ENCODE measurements around the gene PCYT1A.

- TF ChIP-seq TCF7 (CRISPR knock-in tag; IDR thresholded peaks at IDR 0.05; ENCODE audit: low read depth), result no peak
- no peak for TF ChIP-seq CTCF (IDR thresholded peaks at IDR 0.05)
- TF ChIP-seq CREB1 (CRISPR knock-in tag; IDR thresholded peaks at IDR 0.05), result no peak
- no peak for TF ChIP-seq ZNF416 (CRISPR knock-in tag; IDR thresholded peaks at IDR 0.05)
- no peak for TF ChIP-seq FOXJ3 (CRISPR knock-in tag; IDR thresholded peaks at IDR 0.05; ENCODE audit: borderline replicate concordance)
- TF ChIP-seq, protein P1, sequence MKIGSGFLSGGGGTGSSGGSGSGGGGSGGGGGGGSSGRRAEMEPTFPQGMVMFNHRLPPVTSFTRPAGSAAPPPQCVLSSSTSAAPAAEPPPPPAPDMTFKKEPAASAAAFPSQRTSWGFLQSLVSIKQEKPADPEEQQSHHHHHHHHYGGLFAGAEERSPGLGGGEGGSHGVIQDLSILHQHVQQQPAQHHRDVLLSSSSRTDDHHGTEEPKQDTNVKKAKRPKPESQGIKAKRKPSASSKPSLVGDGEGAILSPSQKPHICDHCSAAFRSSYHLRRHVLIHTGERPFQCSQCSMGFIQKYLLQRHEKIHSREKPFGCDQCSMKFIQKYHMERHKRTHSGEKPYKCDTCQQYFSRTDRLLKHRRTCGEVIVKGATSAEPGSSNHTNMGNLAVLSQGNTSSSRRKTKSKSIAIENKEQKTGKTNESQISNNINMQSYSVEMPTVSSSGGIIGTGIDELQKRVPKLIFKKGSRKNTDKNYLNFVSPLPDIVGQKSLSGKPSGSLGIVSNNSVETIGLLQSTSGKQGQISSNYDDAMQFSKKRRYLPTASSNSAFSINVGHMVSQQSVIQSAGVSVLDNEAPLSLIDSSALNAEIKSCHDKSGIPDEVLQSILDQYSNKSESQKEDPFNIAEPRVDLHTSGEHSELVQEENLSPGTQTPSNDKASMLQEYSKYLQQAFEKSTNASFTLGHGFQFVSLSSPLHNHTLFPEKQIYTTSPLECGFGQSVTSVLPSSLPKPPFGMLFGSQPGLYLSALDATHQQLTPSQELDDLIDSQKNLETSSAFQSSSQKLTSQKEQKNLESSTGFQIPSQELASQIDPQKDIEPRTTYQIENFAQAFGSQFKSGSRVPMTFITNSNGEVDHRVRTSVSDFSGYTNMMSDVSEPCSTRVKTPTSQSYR (CRISPR knock-in tag; IDR thresholded peaks at IDR 0.05), result no peak
- TF ChIP-seq, protein P2, sequence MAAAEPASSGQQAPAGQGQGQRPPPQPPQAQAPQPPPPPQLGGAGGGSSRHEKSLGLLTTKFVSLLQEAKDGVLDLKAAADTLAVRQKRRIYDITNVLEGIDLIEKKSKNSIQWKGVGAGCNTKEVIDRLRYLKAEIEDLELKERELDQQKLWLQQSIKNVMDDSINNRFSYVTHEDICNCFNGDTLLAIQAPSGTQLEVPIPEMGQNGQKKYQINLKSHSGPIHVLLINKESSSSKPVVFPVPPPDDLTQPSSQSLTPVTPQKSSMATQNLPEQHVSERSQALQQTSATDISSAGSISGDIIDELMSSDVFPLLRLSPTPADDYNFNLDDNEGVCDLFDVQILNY (CRISPR knock-in tag; IDR thresholded peaks at IDR 0.05), result no peak; the same call in 1 of the 2 replicates
- 0 out of 2 replicates have a peak, but pooled peaks have one; percentile 1 for TF ChIP-seq ESRRA (CRISPR knock-in tag; IDR thresholded peaks at IDR 0.05; ENCODE audit: borderline replicate concordance)
- TF ChIP-seq, protein P3, sequence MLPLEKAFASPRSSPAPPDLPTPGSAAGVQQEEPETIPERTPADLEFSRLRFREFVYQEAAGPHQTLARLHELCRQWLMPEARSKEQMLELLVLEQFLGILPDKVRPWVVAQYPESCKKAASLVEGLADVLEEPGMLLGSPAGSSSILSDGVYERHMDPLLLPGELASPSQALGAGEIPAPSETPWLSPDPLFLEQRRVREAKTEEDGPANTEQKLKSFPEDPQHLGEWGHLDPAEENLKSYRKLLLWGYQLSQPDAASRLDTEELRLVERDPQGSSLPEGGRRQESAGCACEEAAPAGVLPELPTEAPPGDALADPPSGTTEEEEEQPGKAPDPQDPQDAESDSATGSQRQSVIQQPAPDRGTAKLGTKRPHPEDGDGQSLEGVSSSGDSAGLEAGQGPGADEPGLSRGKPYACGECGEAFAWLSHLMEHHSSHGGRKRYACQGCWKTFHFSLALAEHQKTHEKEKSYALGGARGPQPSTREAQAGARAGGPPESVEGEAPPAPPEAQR (CRISPR knock-in tag; IDR thresholded peaks at IDR 0.05), result no peak
- no peak for TF ChIP-seq STAT6 (CRISPR knock-in tag; conservative IDR thresholded peaks at IDR 0.05; ENCODE audit: low read depth)
- TF ChIP-seq, protein P4, sequence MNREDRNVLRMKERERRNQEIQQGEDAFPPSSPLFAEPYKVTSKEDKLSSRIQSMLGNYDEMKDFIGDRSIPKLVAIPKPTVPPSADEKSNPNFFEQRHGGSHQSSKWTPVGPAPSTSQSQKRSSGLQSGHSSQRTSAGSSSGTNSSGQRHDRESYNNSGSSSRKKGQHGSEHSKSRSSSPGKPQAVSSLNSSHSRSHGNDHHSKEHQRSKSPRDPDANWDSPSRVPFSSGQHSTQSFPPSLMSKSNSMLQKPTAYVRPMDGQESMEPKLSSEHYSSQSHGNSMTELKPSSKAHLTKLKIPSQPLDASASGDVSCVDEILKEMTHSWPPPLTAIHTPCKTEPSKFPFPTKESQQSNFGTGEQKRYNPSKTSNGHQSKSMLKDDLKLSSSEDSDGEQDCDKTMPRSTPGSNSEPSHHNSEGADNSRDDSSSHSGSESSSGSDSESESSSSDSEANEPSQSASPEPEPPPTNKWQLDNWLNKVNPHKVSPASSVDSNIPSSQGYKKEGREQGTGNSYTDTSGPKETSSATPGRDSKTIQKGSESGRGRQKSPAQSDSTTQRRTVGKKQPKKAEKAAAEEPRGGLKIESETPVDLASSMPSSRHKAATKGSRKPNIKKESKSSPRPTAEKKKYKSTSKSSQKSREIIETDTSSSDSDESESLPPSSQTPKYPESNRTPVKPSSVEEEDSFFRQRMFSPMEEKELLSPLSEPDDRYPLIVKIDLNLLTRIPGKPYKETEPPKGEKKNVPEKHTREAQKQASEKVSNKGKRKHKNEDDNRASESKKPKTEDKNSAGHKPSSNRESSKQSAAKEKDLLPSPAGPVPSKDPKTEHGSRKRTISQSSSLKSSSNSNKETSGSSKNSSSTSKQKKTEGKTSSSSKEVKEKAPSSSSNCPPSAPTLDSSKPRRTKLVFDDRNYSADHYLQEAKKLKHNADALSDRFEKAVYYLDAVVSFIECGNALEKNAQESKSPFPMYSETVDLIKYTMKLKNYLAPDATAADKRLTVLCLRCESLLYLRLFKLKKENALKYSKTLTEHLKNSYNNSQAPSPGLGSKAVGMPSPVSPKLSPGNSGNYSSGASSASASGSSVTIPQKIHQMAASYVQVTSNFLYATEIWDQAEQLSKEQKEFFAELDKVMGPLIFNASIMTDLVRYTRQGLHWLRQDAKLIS (CRISPR knock-in tag; IDR thresholded peaks at IDR 0.05; ENCODE audit: borderline replicate concordance), result no peak
- TF ChIP-seq, protein P5, sequence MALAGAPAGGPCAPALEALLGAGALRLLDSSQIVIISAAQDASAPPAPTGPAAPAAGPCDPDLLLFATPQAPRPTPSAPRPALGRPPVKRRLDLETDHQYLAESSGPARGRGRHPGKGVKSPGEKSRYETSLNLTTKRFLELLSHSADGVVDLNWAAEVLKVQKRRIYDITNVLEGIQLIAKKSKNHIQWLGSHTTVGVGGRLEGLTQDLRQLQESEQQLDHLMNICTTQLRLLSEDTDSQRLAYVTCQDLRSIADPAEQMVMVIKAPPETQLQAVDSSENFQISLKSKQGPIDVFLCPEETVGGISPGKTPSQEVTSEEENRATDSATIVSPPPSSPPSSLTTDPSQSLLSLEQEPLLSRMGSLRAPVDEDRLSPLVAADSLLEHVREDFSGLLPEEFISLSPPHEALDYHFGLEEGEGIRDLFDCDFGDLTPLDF (CRISPR knock-in tag; IDR thresholded peaks at IDR 0.05), result no peak
These were observed 575 bp upstream of the PCYT1A start for GRCh38 chr3:196288141-196288460.
